Bone marrow (tissue), 2 donors: Measurements from ENCODE around the gene ELP5.

ENCODE experiments used
- DNase-seq, 2 donors: peaks; one replicate each; lab custom pipeline; 2025; lab: John Stamatoyannopoulos, UW

ELP5 gene

GRCh38 chr17:7285679-7286078, 33.7 kb downstream of the ELP5 start:
- no peak for DNase-seq

- no peak for DNase-seq
These were observed 37.4 kb downstream of the ELP5 start for GRCh38 chr17:7289256-7290032.

- no peak for DNase-seq
These were observed 38.2 kb downstream of the ELP5 start for GRCh38 chr17:7290166-7290565.

- DNase-seq = no peak
These were observed 38.7 kb downstream of the ELP5 start for GRCh38 chr17:7290685-7291084.

- no peak for DNase-seq
These were observed 40.2 kb downstream of the ELP5 start for GRCh38 chr17:7292194-7292593.

GRCh38 chr17:7292729-7293128, 40.7 kb downstream of the ELP5 start:
- DNase-seq = no peak

GRCh38 chr17:7293159-7293558, 41.1 kb downstream of the ELP5 start:
- no peak for DNase-seq

- no peak for DNase-seq
These were observed 42.0 kb downstream of the ELP5 start for GRCh38 chr17:7293816-7294613.

- DNase-seq = no peak
These were observed 42.7 kb downstream of the ELP5 start, which contains the start of gene YBX2 for GRCh38 chr17:7294614-7295153. Gene YBX2 (minus strand): TSS chr17:7294639. CDS start chr17:7294500, 139 bp downstream.

GRCh38 chr17:7295230-7296180, 43.5 kb downstream of the ELP5 start:
- no peak for DNase-seq

GRCh38 chr17:7296189-7296861, 44.3 kb downstream of the ELP5 start:
- peak; percentile 27 to 56 for DNase-seq

- no peak for DNase-seq
These were observed 52.2 kb downstream of the ELP5 start for GRCh38 chr17:7304179-7304578.

GRCh38 chr17:7306911-7307685, 55.1 kb downstream of the ELP5 start, which contains the start of gene EIF5A:
Gene EIF5A (plus strand): TSS chr17:7307628. CDS start chr17:7309636, 2,008 bp downstream.
- peak; percentile 99 to 100 for DNase-seq

- no peak for DNase-seq
These were observed 55.9 kb downstream of the ELP5 start for GRCh38 chr17:7307686-7308624.

GRCh38 chr17:7308625-7309433, 56.8 kb downstream of the ELP5 start:
- DNase-seq = peak; percentile 62 to 88
